GM21367 (cell line): ENCODE results near the gene VPS41.

Experiments used
- ATAC-seq: cut with Tn5 transposase; IDR thresholded peaks from one replicate; pipeline ENCODE4 v1.9.1; 2021; ENCODE audit not compliant: unreplicated experiment

The VPS41 gene

GRCh38 chr7:38907066-38907465 is 1.9 kb downstream of the VPS41 start:
- ATAC-seq, result no peak

GRCh38 chr7:38905056-38905759 is 3.8 kb downstream of the VPS41 start:
- no peak for ATAC-seq

GRCh38 chr7:38903057-38903456 is 5.9 kb downstream of the VPS41 start:
- no peak for ATAC-seq

GRCh38 chr7:38902449-38902848 is 6.5 kb downstream of the VPS41 start:
- no peak for ATAC-seq

- ATAC-seq, result no peak
These were observed 15.9 kb downstream of the VPS41 start for GRCh38 chr7:38893061-38893460.

- no peak for ATAC-seq
These were observed 18.4 kb downstream of the VPS41 start for GRCh38 chr7:38890597-38890996.

GRCh38 chr7:38889872-38890432 is 19.0 kb downstream of the VPS41 start:
- no peak for ATAC-seq

GRCh38 chr7:38889079-38889478 is 19.9 kb downstream of the VPS41 start:
- ATAC-seq, result no peak

GRCh38 chr7:38886265-38886664 is 22.7 kb downstream of the VPS41 start:
- ATAC-seq, result no peak

GRCh38 chr7:38883706-38884105 is 25.3 kb downstream of the VPS41 start:
- ATAC-seq, result no peak

GRCh38 chr7:38881947-38882684 is 26.9 kb downstream of the VPS41 start:
- no peak for ATAC-seq

GRCh38 chr7:38881015-38881414 is 28.0 kb downstream of the VPS41 start:
- ATAC-seq, result no peak

- no peak for ATAC-seq
These were observed 28.5 kb downstream of the VPS41 start for GRCh38 chr7:38880454-38880853.

GRCh38 chr7:38880035-38880434 is 29.0 kb downstream of the VPS41 start:
- no peak for ATAC-seq

- ATAC-seq, result no peak
These were observed 30.1 kb downstream of the VPS41 start for GRCh38 chr7:38878694-38879457.

GRCh38 chr7:38873433-38873832 is 35.6 kb downstream of the VPS41 start:
- ATAC-seq, result no peak

- ATAC-seq, result no peak
These were observed 36.8 kb downstream of the VPS41 start for GRCh38 chr7:38872202-38872601.

GRCh38 chr7:38870147-38870546 is 38.8 kb downstream of the VPS41 start:
- no peak for ATAC-seq

GRCh38 chr7:38863601-38864291 is 45.2 kb downstream of the VPS41 start:
- ATAC-seq, result no peak

GRCh38 chr7:38862666-38863065 is 46.3 kb downstream of the VPS41 start:
- no peak for ATAC-seq
